Measurements from ENCODE around the gene AP4B1. TPM values are rescaled to one million over a fixed set of nuclear protein-coding genes. Genes with fewer than 3 reads are reported as not detected.
"Not testable (repeated sequence)": the region's sequence is repeated elsewhere in the genome, so short reads cannot be mapped to it uniquely, and the experiment has no call there.

AP4B1 gene
- total RNA-seq, 4 donors from 2014 or later: 6.5 to 11.2 (median 8.4) TPM

GRCh38 chr1:113854234-113854633 is 50.4 kb downstream of the AP4B1 start:
- no peak overlapping the region for H3K4me3 ChIP-seq
- ATAC-seq (no peak), DNase-seq (no peak)
- H3K4me1 ChIP-seq: no peaks in the 10 kb centered on the region
- H3K9me3 ChIP-seq: no peaks in the 10 kb centered on the region
- in situ Hi-C loops (cut with MboI; ENCODE audit: low sequenced_read_pairs in 4 of 4) (no loop called here), intact Hi-C loops (cut with DNase I; ENCODE audit: low total_unique reads) (no loop called here)
- H3K27me3 ChIP-seq: no peaks in the 10 kb centered on the region
- no peak overlapping the region for H3K27ac ChIP-seq
- TF ChIP-seq POLR2A (IDR thresholded peaks at IDR 0.05): no peak
- TF ChIP-seq CTCF (IDR thresholded peaks at IDR 0.05 in 4 of 5, conservative IDR thresholded peaks at IDR 0.05 in 1 of 5): no peak
- no peaks in the 10 kb centered on the region for H3K36me3 ChIP-seq

GRCh38 chr1:113852694-113853093 is 51.9 kb downstream of the AP4B1 start:
- H3K9me3 ChIP-seq; H3K4me3 ChIP-seq; H3K27ac ChIP-seq; H3K27me3 ChIP-seq; ATAC-seq; H3K4me1 ChIP-seq; DNase-seq; H3K36me3 ChIP-seq; in situ Hi-C loops (cut with MboI; ENCODE audit: low sequenced_read_pairs in 4 of 4): not testable (repeated sequence)
- intact Hi-C loops (cut with DNase I; ENCODE audit: low total_unique reads): loop anchor here (2.0 kb wide), 1 partner anchor 20 kb away; no protein-coding TSS in a partner anchor

GRCh38 chr1:113850127-113850796 is 54.3 kb downstream of the AP4B1 start:
- Histone ChIP-seq H3K36me3 (no peaks in the 10 kb centered on the region), H3K4me1 (no peaks in the 10 kb centered on the region), H3K27ac (no peak overlapping the region), H3K4me3 (no peak overlapping the region), H3K9me3 (no peaks in the 10 kb centered on the region), H3K27me3 (no peaks in the 10 kb centered on the region)
- DNase-seq (no peak), ATAC-seq (no peak)
- no peak for TF ChIP-seq POLR2A (IDR thresholded peaks at IDR 0.05)
- TF ChIP-seq CTCF (IDR thresholded peaks at IDR 0.05 in 4 of 5, conservative IDR thresholded peaks at IDR 0.05 in 1 of 5): no peak
- intact Hi-C loops (cut with DNase I; ENCODE audit: low total_unique reads): no loop called here
- in situ Hi-C loops (cut with MboI; ENCODE audit: low sequenced_read_pairs in 4 of 4): no loop called here

GRCh38 chr1:113849072-113849471 is 55.5 kb downstream of the AP4B1 start:
- ATAC-seq (no peak), DNase-seq (no peak)
- Histone ChIP-seq H3K9me3 (no peaks in the 10 kb centered on the region), H3K27me3 (no peaks in the 10 kb centered on the region), H3K36me3 (no peaks in the 10 kb centered on the region), H3K27ac (no peak overlapping the region), H3K4me3 (no peak overlapping the region), H3K4me1 (no peaks in the 10 kb centered on the region)
- in situ Hi-C loops (cut with MboI; ENCODE audit: low sequenced_read_pairs in 4 of 4): loop anchor here in 3 of 4 donors (25.0 kb wide), 1 partner anchor 438 kb away; no protein-coding TSS in a partner anchor
- intact Hi-C loops (cut with DNase I; ENCODE audit: low total_unique reads): no loop called here
- TF ChIP-seq CTCF (IDR thresholded peaks at IDR 0.05 in 4 of 5, conservative IDR thresholded peaks at IDR 0.05 in 1 of 5): no peak
- TF ChIP-seq POLR2A (IDR thresholded peaks at IDR 0.05): no peak

- intact Hi-C loops (cut with DNase I; ENCODE audit: low total_unique reads) (no loop called here), in situ Hi-C loops (cut with MboI; ENCODE audit: low sequenced_read_pairs in 4 of 4) (loop anchor here in 3 of 4 donors (25.0 kb wide), 1 partner anchor 441 kb away; no protein-coding TSS in a partner anchor)
- no peaks in the 10 kb centered on the region for H3K27me3 ChIP-seq
- no peaks in the 10 kb centered on the region for H3K4me1 ChIP-seq
- no peak overlapping the region for H3K27ac ChIP-seq
- H3K9me3 ChIP-seq: no peaks in the 10 kb centered on the region
- no peak overlapping the region for H3K4me3 ChIP-seq
- DNase-seq: no peak
- TF ChIP-seq POLR2A (IDR thresholded peaks at IDR 0.05) (no peak), CTCF (IDR thresholded peaks at IDR 0.05 in 4 of 5, conservative IDR thresholded peaks at IDR 0.05 in 1 of 5) (no peak)
- no peaks in the 10 kb centered on the region for H3K36me3 ChIP-seq
- ATAC-seq: no peak
Measured at GRCh38 chr1:113846391-113847035, 58.1 kb downstream of the AP4B1 start.
